Duodenal mucosa (tissue), 2 donors: Measurements from ENCODE around the gene MYO1C.

Experiments used
- H3K27ac ChIP-seq: one replicate; pipeline ENCODE4 v1.7.0; 2013; ENCODE audit warnings: low read depth, low read length
- H3K27me3 ChIP-seq, 2 donors: one replicate each; pipeline ENCODE4 v1.7.0; 2013; ENCODE audit warnings: low read length in 2 of 2, control low read depth in 1 of 2; ENCODE audit not compliant: insufficient read depth in 2 of 2, control insufficient read depth in 1 of 2
- H3K36me3 ChIP-seq, 2 donors: one replicate each; pipeline ENCODE4 v1.7.0; 2013; ENCODE audit warnings: low read length in 2 of 2, control low read depth in 1 of 2; ENCODE audit not compliant: insufficient read depth in 2 of 2, control insufficient read depth in 1 of 2
- H3K4me1 ChIP-seq, 2 donors: one replicate each; pipeline ENCODE4 v1.7.0; 2013; ENCODE audit warnings: low read length in 2 of 2, control low read depth in 1 of 2; ENCODE audit not compliant: insufficient read depth in 2 of 2, control insufficient read depth in 1 of 2
- H3K4me3 ChIP-seq, 2 donors: one replicate each; pipeline ENCODE4 v1.7.0; 2013; ENCODE audit warnings: low read length in 2 of 2, low read depth in 1 of 2
- H3K9ac ChIP-seq, 2 donors: one replicate each; pipeline ENCODE4 v1.7.0; 2013; ENCODE audit warnings: low read length in 2 of 2, low read depth in 1 of 2
- H3K9me3 ChIP-seq, 2 donors: one replicate each; pipeline ENCODE4 v1.7.0; 2013; ENCODE audit warnings: low read length in 2 of 2, control low read depth in 1 of 2; ENCODE audit not compliant: control insufficient read depth in 1 of 2

MYO1C gene

DNA sequence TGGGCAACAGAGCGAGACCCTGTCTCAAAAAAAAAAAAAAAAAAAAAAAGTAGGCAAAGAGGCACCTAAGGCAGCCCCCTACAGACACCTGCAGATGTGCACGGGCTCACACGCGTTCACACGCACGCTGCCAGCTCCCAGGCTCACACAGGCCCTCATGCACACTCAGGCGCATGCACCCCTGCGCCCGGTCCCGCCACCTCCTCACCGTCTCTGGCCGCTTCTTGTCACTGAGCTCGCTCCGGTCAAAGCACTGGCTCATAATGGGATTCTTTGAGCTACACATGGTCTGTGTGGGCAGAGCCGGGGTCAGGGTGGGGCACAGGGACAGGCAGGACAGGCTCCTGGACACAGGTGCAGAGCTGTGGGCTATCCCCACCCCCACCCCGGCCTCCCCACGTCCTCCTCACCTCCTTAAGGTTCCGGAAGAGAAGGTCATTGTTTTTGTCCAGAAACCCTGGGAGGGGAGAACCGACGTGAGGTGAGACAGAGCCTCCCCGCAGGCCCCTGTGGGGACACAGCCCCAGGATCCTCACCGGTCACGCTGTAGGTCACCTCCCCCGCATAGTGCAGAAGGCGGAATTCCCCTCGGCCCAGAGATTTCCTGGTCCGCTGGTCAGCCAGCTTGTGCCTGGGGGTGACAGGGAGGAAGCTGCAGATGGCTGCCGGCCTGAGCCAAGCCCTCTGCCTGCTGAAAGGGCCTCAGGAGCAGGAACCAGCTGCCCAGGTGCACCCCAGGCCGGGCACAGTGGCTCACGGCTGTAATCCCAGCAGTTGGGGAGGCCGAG is 17.9 kb downstream of the MYO1C start:
- Histone ChIP-seq H3K9me3 (no peaks in the 10 kb centered on the region), H3K4me1 (no peaks in the 10 kb centered on the region), H3K9ac (no peak overlapping the region), H3K4me3 (no peak overlapping the region), H3K27me3 (no peaks in the 10 kb centered on the region), H3K36me3 (peaks cover 42 to 73% of the 10 kb centered on the region in 2 donors), H3K27ac (no peak overlapping the region)

DNA sequence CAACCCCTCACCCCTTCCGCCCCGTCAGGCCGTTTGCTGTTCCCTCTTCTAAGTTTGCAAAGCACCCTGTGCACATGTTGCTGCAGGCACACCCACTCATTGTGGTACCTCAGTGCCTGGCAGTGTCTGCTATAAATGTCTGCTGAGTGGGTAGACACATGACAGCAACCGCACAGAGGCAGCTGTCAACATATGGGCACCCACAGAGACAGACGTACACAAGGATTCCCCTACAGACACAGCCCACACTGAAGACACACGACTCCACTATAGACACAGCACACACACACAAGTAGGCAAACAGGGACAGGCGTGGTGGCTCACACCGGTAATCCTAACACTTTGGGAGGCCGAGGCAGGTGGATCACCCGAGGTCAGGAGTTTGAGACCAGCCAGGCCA is 18.6 kb downstream of the MYO1C start:
- Histone ChIP-seq H3K9ac (no peak overlapping the region), H3K4me1 (no peaks in the 10 kb centered on the region), H3K36me3 (peaks cover 49 to 74% of the 10 kb centered on the region in 2 donors), H3K27me3 (no peaks in the 10 kb centered on the region), H3K27ac (no peak overlapping the region), H3K9me3 (no peaks in the 10 kb centered on the region), H3K4me3 (no peak overlapping the region)

DNA sequence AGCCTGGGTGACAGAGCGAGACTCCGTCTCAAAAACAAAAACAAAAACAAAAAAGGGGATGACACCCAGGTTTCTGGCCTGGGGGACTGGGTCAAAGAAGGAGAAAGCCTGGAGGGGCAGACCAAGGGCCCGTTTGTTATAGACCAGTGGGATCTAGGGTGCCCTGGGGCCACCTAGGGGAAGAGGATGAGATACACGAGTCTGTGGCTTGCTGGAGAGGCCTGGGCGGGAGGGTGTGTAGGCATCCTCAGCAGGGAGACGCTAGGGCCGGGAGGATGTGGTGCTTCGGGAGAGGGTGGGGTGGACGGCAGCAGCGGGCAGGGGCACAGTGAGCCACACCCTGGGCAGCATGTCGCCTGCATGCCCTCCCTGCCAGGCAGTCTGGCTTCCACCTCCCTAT is 19.3 kb downstream of the MYO1C start:
- no peak overlapping the region for H3K9ac ChIP-seq
- peaks cover 49 to 73% of the 10 kb centered on the region in 2 donors for H3K36me3 ChIP-seq
- no peaks in the 10 kb centered on the region for H3K9me3 ChIP-seq
- H3K27me3 ChIP-seq, result no peaks in the 10 kb centered on the region
- no peak overlapping the region for H3K27ac ChIP-seq
- H3K4me3 ChIP-seq, result no peak overlapping the region
- peaks cover 0 to 3% of the 10 kb centered on the region in 2 donors for H3K4me1 ChIP-seq

DNA sequence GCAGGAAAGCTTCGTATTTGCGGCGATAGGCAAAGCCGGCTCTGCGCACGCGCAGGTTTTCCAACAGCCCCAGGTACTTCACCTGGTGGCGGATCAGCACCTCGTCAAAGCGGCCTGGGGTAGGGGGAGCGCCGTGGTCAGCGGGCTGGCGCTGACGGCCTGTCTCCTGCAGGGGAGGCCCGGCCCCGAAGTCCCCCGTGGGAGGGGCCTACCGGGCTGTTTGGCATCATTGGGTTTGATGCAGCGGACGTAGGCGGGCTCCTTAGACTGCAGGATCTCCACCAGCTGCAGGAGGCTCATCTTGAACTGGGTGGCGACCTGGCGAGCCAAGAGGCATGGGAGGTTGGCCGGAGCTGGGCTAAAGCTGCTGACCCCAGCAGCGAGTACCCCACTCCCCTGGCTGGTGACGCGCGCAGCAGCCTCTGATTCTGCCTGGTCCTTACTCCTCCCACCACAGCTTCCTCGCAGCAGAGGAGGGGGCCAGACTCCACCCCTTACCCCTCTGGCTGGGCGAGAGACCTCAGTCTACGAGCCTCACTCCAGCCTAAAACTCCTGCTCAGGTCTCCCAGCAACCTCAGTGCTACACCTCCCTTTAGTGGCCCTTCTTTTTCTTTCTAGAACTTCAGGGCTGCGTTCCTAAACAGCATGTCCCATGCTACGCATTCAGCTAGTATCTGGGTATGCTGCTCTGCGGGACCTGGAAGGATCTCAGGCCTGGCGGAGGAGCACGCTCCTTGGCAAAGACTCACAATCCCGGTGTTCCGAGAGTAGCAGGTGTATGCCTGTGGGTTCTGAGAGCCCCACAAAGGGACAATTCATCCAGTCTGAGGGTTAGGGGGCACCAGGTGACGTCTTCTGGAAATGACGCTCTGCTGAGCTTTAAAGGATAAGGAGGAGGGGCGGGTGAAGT is 20.3 kb downstream of the MYO1C start:
- H3K4me1 ChIP-seq, result peaks cover 0 to 4% of the 10 kb centered on the region in 2 donors
- peaks cover 41 to 69% of the 10 kb centered on the region in 2 donors for H3K36me3 ChIP-seq
- no peak overlapping the region for H3K9ac ChIP-seq
- H3K27me3 ChIP-seq, result no peaks in the 10 kb centered on the region
- no peak overlapping the region for H3K27ac ChIP-seq
- no peaks in the 10 kb centered on the region for H3K9me3 ChIP-seq
- no peak overlapping the region for H3K4me3 ChIP-seq

DNA sequence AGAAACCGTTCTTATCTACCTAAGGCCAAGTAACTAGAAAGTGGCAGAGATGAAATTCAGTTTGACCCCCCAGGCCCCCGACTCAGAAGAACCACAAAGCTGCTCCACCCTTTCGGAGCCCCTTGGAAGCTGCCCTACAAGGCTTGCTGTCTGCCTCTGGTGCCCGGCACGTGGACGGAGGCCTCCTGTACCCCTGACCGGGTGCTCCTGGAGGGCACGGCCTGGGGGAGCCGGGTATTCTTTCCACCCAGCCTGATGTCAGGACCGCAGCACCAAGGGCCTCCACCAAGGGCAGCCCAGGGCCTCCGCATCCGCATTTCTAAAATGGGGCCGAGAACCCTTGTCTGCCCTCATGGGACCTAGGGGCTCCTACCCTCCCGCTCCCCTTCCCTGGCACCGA is 21.0 kb downstream of the MYO1C start:
- H3K4me3 ChIP-seq, result no peak overlapping the region
- H3K4me1 ChIP-seq, result peaks cover 0 to 4% of the 10 kb centered on the region in 2 donors
- H3K9ac ChIP-seq, result no peak overlapping the region
- H3K36me3 ChIP-seq, result peaks cover 40 to 68% of the 10 kb centered on the region in 2 donors
- H3K27ac ChIP-seq, result no peak overlapping the region
- H3K27me3 ChIP-seq, result no peaks in the 10 kb centered on the region
- H3K9me3 ChIP-seq, result no peaks in the 10 kb centered on the region

DNA sequence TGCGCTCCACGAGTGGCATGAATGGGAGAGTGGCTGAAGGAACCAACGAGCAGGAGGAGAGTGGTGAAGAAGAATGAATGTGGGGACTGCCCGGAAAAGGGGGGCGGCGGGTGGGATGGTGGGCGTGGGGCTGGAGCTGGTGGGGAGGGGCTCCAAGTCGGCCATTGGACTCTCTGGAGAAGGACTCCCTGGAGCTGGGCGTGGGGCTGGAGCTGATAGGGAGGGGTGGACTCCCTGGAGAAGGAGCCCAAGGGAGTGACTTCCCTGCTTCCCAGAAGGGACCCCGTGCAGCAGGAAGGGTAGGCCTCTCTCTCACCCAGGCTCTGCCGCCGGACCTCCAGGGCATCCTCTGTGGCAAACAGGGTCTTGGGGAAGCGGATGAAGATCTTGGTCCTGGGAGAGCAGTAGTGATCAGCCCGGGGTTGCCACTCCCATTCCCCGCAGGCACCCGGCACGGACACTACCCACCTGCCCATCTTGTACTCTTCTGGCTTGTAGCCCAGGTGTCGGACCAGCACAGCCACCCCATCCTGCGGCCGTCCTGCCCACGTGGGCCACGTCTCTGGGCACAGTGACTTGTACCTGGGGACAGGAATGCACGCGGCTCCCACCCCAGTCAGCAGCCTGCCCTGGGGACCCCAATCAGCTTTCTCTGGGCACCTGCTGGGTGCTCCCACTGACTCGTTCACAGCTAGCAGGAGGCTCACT is 21.6 kb downstream of the MYO1C start:
- H3K27ac ChIP-seq, result no peak overlapping the region

DNA sequence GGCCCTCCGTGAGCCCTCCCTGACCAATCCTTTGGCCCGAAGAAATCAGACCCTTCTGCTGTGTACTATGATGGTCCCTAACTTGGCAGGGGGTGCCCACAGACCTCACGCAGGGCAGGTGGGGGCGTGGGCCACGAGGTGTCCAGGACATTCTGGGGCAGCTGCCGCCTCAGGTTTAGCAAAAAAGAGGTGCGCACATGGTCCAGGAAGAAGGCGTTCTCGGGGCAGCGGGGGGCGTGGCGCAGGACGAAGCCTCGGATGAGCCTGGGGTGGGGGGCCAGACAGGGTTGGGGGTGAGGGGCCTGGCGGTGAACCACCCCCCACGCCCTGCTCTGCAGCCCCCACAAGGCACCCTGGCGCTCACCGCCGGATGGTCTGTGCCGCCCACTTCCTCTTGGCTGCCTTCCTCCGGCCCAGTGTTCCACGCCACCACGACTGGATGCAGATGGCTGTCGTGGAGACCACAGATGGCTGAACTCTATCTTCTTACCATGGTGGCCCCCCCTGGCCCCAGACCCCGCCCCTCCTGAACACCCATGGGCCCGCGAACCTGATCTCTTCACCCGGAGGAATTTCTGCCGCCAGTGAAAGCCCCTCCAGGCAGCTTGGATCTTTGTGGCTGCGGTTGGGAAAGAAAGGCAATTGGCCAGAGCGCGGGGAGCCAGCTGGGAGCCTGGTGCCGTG is 22.3 kb downstream of the MYO1C start:
- Histone ChIP-seq H3K27ac (no peak overlapping the region), H3K4me3 (no peak overlapping the region), H3K36me3 (peaks cover 36 to 66% of the 10 kb centered on the region in 2 donors), H3K9ac (no peak overlapping the region), H3K9me3 (no peaks in the 10 kb centered on the region), H3K4me1 (peaks cover 0 to 4% of the 10 kb centered on the region in 2 donors), H3K27me3 (no peaks in the 10 kb centered on the region)

More for the DNA sequence above, 21.6 kb downstream of the MYO1C start:
- peaks cover 0 to 4% of the 10 kb centered on the region in 2 donors for H3K4me1 ChIP-seq
- peaks cover 40 to 67% of the 10 kb centered on the region in 2 donors for H3K36me3 ChIP-seq
- H3K9ac ChIP-seq, result no peak overlapping the region
- H3K9me3 ChIP-seq, result no peaks in the 10 kb centered on the region
- H3K27me3 ChIP-seq, result no peaks in the 10 kb centered on the region
- no peak overlapping the region for H3K4me3 ChIP-seq

DNA sequence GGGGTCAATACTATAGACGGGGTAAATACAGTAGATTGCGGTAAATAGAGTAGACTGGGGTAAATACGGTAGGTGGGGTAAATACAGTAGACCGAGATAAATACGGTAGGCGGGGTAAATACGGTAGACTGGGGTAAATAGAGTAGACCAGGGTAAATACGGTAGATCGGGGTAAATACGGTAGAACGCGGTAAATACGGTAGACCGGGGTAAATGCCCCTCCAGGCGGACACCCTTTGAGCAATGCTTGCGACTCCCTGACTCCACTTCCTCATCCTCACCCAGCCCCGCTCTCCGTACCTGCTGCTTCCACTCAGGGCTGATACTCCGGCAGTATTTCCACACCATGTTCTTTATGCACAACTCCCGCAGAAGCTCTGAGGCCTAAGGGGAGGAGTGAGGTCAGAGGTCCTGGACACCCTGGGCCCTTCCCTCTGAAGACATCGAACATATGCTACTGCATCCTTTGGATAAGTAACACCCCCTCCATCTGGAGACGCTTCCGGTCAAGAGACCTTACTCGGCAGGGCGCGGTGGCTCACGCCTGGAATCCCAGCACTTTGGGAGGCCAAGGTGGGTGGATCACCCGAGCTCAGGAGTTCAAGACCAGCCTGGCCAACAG is 23.1 kb downstream of the MYO1C start:
- Histone ChIP-seq H3K36me3 (peaks cover 39 to 61% of the 10 kb centered on the region in 2 donors), H3K27ac (no peak overlapping the region), H3K4me1 (peaks cover 0 to 4% of the 10 kb centered on the region in 2 donors), H3K9me3 (no peaks in the 10 kb centered on the region), H3K9ac (no peak overlapping the region), H3K4me3 (no peak overlapping the region), H3K27me3 (no peaks in the 10 kb centered on the region)

DNA sequence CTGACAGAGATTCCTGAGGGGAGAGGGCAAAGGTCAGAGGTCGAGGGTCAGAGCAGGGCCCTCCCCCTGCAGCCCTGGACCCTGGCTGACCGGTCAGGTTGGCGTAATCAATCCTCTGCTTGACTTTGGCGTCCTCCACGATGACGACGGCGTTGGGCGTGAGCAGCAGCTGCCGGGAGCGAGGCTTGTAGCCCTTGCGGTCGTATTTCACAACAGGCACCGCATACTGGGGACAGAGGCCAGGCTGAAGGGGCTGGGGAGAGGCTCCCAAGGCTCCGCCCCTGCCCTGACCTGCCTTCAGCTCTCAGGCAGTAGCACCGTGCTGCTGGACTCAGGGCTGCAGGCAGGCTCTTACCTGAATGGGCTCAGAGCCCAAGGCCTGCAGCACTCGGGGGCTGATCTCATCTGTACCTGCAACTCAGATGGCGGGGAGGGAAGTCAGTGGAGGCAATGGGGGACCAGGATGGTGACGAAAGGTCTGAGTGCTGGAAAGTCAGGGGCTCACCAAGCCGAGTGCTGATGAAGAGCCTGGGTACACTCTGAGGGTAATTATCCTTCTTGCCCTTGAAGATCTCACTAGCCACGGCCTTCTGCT is 24.5 kb downstream of the MYO1C start:
- Histone ChIP-seq H3K9me3 (no peaks in the 10 kb centered on the region), H3K27ac (no peak overlapping the region), H3K27me3 (no peaks in the 10 kb centered on the region), H3K9ac (no peak overlapping the region), H3K36me3 (peaks cover 35 to 59% of the 10 kb centered on the region in 2 donors), H3K4me3 (no peak overlapping the region), H3K4me1 (peaks cover 4 to 6% of the 10 kb centered on the region in 2 donors)
